SK-N-MC (cell line): ENCODE data around the gene GFOD2.

Source experiments
- EZH2 ChIP-seq: fragments of 200-600 bp; sonication (generic); IDR thresholded peaks from one replicate; pipeline ENCODE4 v1.6.1; 2017; ENCODE audit warnings: antibody characterized with exemption
- POLR2AphosphoS5 ChIP-seq: IDR thresholded peaks from 2 replicates; pipeline ENCODE4 v1.6.1; 2012; ENCODE audit warnings: mild to moderate bottlenecking, low read depth, low read length, borderline replicate concordance

- TF ChIP-seq EZH2 (no peak), POLR2AphosphoS5 (no peak)
Observed at GRCh38 chr16:67667453-67667816, 51.7 kb downstream of the GFOD2 start.
